ENCODE measurements around the gene BAG2. TPM values are rescaled to one million over a fixed set of nuclear protein-coding genes. Genes with fewer than 3 reads are reported as not detected.

The BAG2 gene
- polyA plus RNA-seq, 1 donor from 2014 or later, result 3.2 TPM

DNA sequence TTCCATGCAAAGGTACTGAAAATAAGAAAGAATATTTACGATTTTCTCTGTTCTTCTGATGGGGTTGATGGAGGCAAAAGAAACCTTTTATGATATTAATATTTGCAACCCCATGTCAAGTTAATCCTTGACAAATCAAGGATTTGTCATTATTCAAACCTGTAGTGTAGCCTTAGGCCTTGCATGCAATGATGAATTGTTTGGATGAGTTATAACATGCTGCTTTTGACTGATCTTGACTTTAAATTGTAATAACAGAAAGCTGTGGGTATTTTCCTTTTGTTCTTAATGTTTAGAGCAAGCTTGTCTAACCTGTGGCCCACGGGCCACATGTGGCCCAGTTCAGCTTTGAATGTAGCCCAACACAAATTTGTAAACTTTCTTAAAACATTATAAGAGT lies 13.0 kb upstream of the BAG2 start:
- no peaks in the 10 kb centered on the region for H3K9me3 ChIP-seq (ENCODE audit: low read length)
- peaks cover 3% of the 10 kb centered on the region for H3K36me3 ChIP-seq (ENCODE audit: insufficient read depth, low read length)
- no peak overlapping the region for H3K9ac ChIP-seq (ENCODE audit: low read length)
- H3K4me3 ChIP-seq (ENCODE audit: low read length), result no peak overlapping the region
- H3K4me2 ChIP-seq (ENCODE audit: low read length), result no peak overlapping the region
- no peaks in the 10 kb centered on the region for H3K27me3 ChIP-seq (ENCODE audit: insufficient read depth, low read depth, low read length)
- H2AFZ ChIP-seq (ENCODE audit: low read depth, low read length), result no peak overlapping the region
- H3K9me2 ChIP-seq (ENCODE audit: insufficient read depth, low read length), result no peaks in the 10 kb centered on the region
- H3K27ac ChIP-seq (ENCODE audit: low read length), result no peak overlapping the region
- no peaks in the 10 kb centered on the region for H4K20me1 ChIP-seq (ENCODE audit: insufficient read depth)
- H3K79me2 ChIP-seq (replicated peaks; ENCODE audit: insufficient read depth, low read length), result no peaks in the 10 kb centered on the region
- no peaks in the 10 kb centered on the region for H3F3A ChIP-seq (ENCODE audit: insufficient read depth, low read length, poor library complexity, severe bottlenecking)
- TF ChIP-seq, protein P1, sequence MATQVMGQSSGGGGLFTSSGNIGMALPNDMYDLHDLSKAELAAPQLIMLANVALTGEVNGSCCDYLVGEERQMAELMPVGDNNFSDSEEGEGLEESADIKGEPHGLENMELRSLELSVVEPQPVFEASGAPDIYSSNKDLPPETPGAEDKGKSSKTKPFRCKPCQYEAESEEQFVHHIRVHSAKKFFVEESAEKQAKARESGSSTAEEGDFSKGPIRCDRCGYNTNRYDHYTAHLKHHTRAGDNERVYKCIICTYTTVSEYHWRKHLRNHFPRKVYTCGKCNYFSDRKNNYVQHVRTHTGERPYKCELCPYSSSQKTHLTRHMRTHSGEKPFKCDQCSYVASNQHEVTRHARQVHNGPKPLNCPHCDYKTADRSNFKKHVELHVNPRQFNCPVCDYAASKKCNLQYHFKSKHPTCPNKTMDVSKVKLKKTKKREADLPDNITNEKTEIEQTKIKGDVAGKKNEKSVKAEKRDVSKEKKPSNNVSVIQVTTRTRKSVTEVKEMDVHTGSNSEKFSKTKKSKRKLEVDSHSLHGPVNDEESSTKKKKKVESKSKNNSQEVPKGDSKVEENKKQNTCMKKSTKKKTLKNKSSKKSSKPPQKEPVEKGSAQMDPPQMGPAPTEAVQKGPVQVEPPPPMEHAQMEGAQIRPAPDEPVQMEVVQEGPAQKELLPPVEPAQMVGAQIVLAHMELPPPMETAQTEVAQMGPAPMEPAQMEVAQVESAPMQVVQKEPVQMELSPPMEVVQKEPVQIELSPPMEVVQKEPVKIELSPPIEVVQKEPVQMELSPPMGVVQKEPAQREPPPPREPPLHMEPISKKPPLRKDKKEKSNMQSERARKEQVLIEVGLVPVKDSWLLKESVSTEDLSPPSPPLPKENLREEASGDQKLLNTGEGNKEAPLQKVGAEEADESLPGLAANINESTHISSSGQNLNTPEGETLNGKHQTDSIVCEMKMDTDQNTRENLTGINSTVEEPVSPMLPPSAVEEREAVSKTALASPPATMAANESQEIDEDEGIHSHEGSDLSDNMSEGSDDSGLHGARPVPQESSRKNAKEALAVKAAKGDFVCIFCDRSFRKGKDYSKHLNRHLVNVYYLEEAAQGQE (IDR thresholded peaks at IDR 0.05; ENCODE audit: borderline replicate concordance), result no peak
- TF ChIP-seq RAD21 (conservative IDR thresholded peaks at IDR 0.05) (no peak), MXI1 (conservative IDR thresholded peaks at IDR 0.05; ENCODE audit: poor library complexity, severe bottlenecking) (no peak), TAF1 (IDR thresholded peaks at IDR 0.05; ENCODE audit: low read depth) (no peak), EZH2 (IDR thresholded peaks at IDR 0.05; ENCODE audit: borderline replicate concordance, insufficient read depth, low read length, poor library complexity, severe bottlenecking) (no peak), EP300 (conservative IDR thresholded peaks at IDR 0.05; ENCODE audit: poor library complexity, severe bottlenecking) (no peak), SMC3 (conservative IDR thresholded peaks at IDR 0.05; ENCODE audit: poor library complexity) (no peak), POLR2AphosphoS5 (IDR thresholded peaks at IDR 0.05) (no peak)
- TF ChIP-seq, protein P2, sequence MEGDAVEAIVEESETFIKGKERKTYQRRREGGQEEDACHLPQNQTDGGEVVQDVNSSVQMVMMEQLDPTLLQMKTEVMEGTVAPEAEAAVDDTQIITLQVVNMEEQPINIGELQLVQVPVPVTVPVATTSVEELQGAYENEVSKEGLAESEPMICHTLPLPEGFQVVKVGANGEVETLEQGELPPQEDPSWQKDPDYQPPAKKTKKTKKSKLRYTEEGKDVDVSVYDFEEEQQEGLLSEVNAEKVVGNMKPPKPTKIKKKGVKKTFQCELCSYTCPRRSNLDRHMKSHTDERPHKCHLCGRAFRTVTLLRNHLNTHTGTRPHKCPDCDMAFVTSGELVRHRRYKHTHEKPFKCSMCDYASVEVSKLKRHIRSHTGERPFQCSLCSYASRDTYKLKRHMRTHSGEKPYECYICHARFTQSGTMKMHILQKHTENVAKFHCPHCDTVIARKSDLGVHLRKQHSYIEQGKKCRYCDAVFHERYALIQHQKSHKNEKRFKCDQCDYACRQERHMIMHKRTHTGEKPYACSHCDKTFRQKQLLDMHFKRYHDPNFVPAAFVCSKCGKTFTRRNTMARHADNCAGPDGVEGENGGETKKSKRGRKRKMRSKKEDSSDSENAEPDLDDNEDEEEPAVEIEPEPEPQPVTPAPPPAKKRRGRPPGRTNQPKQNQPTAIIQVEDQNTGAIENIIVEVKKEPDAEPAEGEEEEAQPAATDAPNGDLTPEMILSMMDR (IDR thresholded peaks at IDR 0.05; ENCODE audit: poor library complexity, severe bottlenecking), result no peak

DNA sequence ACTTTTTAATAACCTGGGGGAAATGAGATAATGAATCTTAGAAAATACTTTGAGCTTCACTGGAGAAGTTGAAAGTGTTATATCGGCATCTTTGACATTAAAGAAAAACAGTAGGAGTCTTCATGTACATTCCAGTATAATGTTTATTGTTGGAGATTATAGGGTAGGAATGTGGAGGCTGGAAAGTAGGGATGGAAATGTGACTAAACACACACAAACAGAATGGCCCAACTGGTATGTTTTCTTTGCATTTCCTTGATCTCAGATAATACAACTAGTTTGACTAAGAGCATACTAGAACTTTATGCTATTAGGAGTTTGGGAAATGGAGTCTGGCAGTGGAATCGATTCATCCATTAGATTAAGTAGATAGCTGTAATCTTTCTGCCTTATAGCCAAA lies 10.1 kb upstream of the BAG2 start:
- Histone ChIP-seq H3K4me2 (ENCODE audit: low read length) (no peak overlapping the region), H3K27ac (ENCODE audit: low read length) (no peak overlapping the region), H4K20me1 (ENCODE audit: insufficient read depth) (no peaks in the 10 kb centered on the region), H3K9me3 (ENCODE audit: low read length) (no peaks in the 10 kb centered on the region), H3K27me3 (ENCODE audit: insufficient read depth, low read depth, low read length) (no peaks in the 10 kb centered on the region), H3K36me3 (ENCODE audit: insufficient read depth, low read length) (peaks cover 11% of the 10 kb centered on the region), H3F3A (ENCODE audit: insufficient read depth, low read length, poor library complexity, severe bottlenecking) (no peaks in the 10 kb centered on the region), H3K9ac (ENCODE audit: low read length) (no peak overlapping the region), H3K9me2 (ENCODE audit: insufficient read depth, low read length) (no peaks in the 10 kb centered on the region), H3K79me2 (replicated peaks; ENCODE audit: insufficient read depth, low read length) (no peaks in the 10 kb centered on the region), H3K4me3 (ENCODE audit: low read length) (no peak overlapping the region), H2AFZ (ENCODE audit: low read depth, low read length) (no peak overlapping the region)
- TF ChIP-seq MXI1 (conservative IDR thresholded peaks at IDR 0.05; ENCODE audit: poor library complexity, severe bottlenecking), result no peak
- no peak for TF ChIP-seq POLR2AphosphoS5 (IDR thresholded peaks at IDR 0.05)
- TF ChIP-seq EP300 (conservative IDR thresholded peaks at IDR 0.05; ENCODE audit: poor library complexity, severe bottlenecking), result no peak
- TF ChIP-seq, protein P1 (IDR thresholded peaks at IDR 0.05; ENCODE audit: borderline replicate concordance), result no peak
- TF ChIP-seq EZH2 (IDR thresholded peaks at IDR 0.05; ENCODE audit: borderline replicate concordance, insufficient read depth, low read length, poor library complexity, severe bottlenecking), result no peak
- TF ChIP-seq RAD21 (conservative IDR thresholded peaks at IDR 0.05), result no peak
- TF ChIP-seq TAF1 (IDR thresholded peaks at IDR 0.05; ENCODE audit: low read depth), result no peak
- TF ChIP-seq SMC3 (conservative IDR thresholded peaks at IDR 0.05; ENCODE audit: poor library complexity), result no peak
- TF ChIP-seq, protein P2 (IDR thresholded peaks at IDR 0.05; ENCODE audit: poor library complexity, severe bottlenecking), result no peak
